Measurements from ENCODE around the gene MBD5. TPM values are rescaled to one million over a fixed set of nuclear protein-coding genes. Genes with fewer than 3 reads are reported as not detected.
A peak's percentile ranks its signal among the peaks of the same experiment; 100 is the strongest.

MBD5 gene
- total RNA-seq, 1 donor from 2014 or later = 8.3 TPM

- Histone ChIP-seq H3K36me3 (peaks cover 0 to 10% of the 10 kb centered on the region in 2 donors), H3K4me1 (no peaks in the 10 kb centered on the region), H3K27me3 (no peaks in the 10 kb centered on the region), H3K4me3 (no peak overlapping the region), H3K9me3 (no peaks in the 10 kb centered on the region), H3K27ac (no peak overlapping the region)
- no peak for TF ChIP-seq CTCF (IDR thresholded peaks at IDR 0.05)
- intact Hi-C loops (cut with DNase I) = no loop called here
- no peak for DNase-seq (ENCODE audit: low spot score in 2 of 2)
Observed at GRCh38 chr2:148493822-148494563, 473.1 kb downstream of the MBD5 start.

GRCh38 chr2:148495586-148495985, 474.7 kb downstream of the MBD5 start:
- Histone ChIP-seq H3K27me3 (no peaks in the 10 kb centered on the region), H3K9me3 (no peaks in the 10 kb centered on the region), H3K4me3 (no peak overlapping the region), H3K36me3 (no peaks in the 10 kb centered on the region), H3K4me1 (no peaks in the 10 kb centered on the region), H3K27ac (no peak overlapping the region)
- intact Hi-C loops (cut with DNase I) = no loop called here
- DNase-seq (ENCODE audit: low spot score in 2 of 2) = no peak
- no peak for TF ChIP-seq CTCF (IDR thresholded peaks at IDR 0.05)

- Histone ChIP-seq H3K4me3 (no peak overlapping the region), H3K9me3 (no peaks in the 10 kb centered on the region), H3K27ac (peak overlapping the region in 1 of 2 donors; percentile 26), H3K4me1 (peaks cover 5 to 7% of the 10 kb centered on the region in 2 donors), H3K27me3 (no peaks in the 10 kb centered on the region), H3K36me3 (no peaks in the 10 kb centered on the region)
- intact Hi-C loops (cut with DNase I) = loop anchor here (10.0 kb wide), 1 partner anchor 367 kb away; no protein-coding TSS in a partner anchor
- no peak for TF ChIP-seq CTCF (IDR thresholded peaks at IDR 0.05)
- DNase-seq (ENCODE audit: low spot score in 2 of 2) = no peak
Observed at GRCh38 chr2:148501545-148501944, 480.7 kb downstream of the MBD5 start.

GRCh38 chr2:148503516-148503915, 482.6 kb downstream of the MBD5 start:
- no peak for TF ChIP-seq CTCF (IDR thresholded peaks at IDR 0.05)
- no peak overlapping the region for H3K27ac ChIP-seq
- intact Hi-C loops (cut with DNase I) = loop anchor here (10.0 kb wide), 1 partner anchor 369 kb away; no protein-coding TSS in a partner anchor
- peaks cover 5 to 7% of the 10 kb centered on the region in 2 donors for H3K4me1 ChIP-seq
- H3K27me3 ChIP-seq = no peaks in the 10 kb centered on the region
- no peak for DNase-seq (ENCODE audit: low spot score in 2 of 2)
- H3K9me3 ChIP-seq = no peaks in the 10 kb centered on the region
- H3K4me3 ChIP-seq = no peak overlapping the region
- no peaks in the 10 kb centered on the region for H3K36me3 ChIP-seq

GRCh38 chr2:148507970-148508369, 487.1 kb downstream of the MBD5 start:
- Histone ChIP-seq H3K36me3 (no peaks in the 10 kb centered on the region), H3K4me3 (no peak overlapping the region), H3K9me3 (no peaks in the 10 kb centered on the region), H3K27ac (no peak overlapping the region), H3K27me3 (no peaks in the 10 kb centered on the region), H3K4me1 (peaks cover 4 to 5% of the 10 kb centered on the region in 2 donors)
- DNase-seq (ENCODE audit: low spot score in 2 of 2) = no peak
- no peak for TF ChIP-seq CTCF (IDR thresholded peaks at IDR 0.05)
- intact Hi-C loops (cut with DNase I) = loop anchor here (2.0 to 10.0 kb wide), 5 partner anchors 46 to 571 kb away; partner anchors contain the start of gene EPC2

Data from ascending aorta (tissue), 2 donors.